ENCODE measurements around the gene SOHLH1.

The SOHLH1 gene

GRCh38 chr9:135665795-135666189 lies 33.5 kb downstream of the SOHLH1 start:
- POLR2A ChIA-PET = no interaction called here

GRCh38 chr9:135664801-135665794 lies 34.2 kb downstream of the SOHLH1 start:
- ChIA-PET CTCF (no interaction called here), POLR2A (no interaction called here)
- TF ChIP-seq ARNT (IDR thresholded peaks at IDR 0.05) (no peak), NFRKB (IDR thresholded peaks at IDR 0.05) (no peak), FOXM1 (IDR thresholded peaks at IDR 0.05; ENCODE audit: borderline replicate concordance) (no peak), LEF1 (IDR thresholded peaks at IDR 0.05; ENCODE audit: borderline replicate concordance) (no peak), ELF4 (IDR thresholded peaks at IDR 0.05) (no peak), PKNOX1 (IDR thresholded peaks at IDR 0.05) (no peak), FOXK2 (IDR thresholded peaks at IDR 0.05) (no peak), SUZ12 (IDR thresholded peaks at IDR 0.05) (no peak), TARDBP (IDR thresholded peaks at IDR 0.05) (no peak), FOXA1 (IDR thresholded peaks at IDR 0.05) (no peak), L3MBTL2 (conservative IDR thresholded peaks at IDR 0.05) (no peak), HDGF (IDR thresholded peaks at IDR 0.05; ENCODE audit: borderline replicate concordance) (no peak)
- no peak for DNase-seq (ENCODE audit: extremely low spot score)

More at GRCh38 chr9:135665795-135666189, 33.5 kb downstream of the SOHLH1 start:
- no peak for DNase-seq (ENCODE audit: extremely low spot score)
- no peak for TF ChIP-seq SP1 (IDR thresholded peaks at IDR 0.05)
- TF ChIP-seq LEF1 (IDR thresholded peaks at IDR 0.05; ENCODE audit: borderline replicate concordance) = no peak
- no peak for TF ChIP-seq ELF4 (IDR thresholded peaks at IDR 0.05)
- TF ChIP-seq ARNT (IDR thresholded peaks at IDR 0.05) = no peak
- no peak for TF ChIP-seq FOXA1 (IDR thresholded peaks at IDR 0.05)
- TF ChIP-seq ZNF384 (IDR thresholded peaks at IDR 0.05) = no peak
- TF ChIP-seq CTBP1 (IDR thresholded peaks at IDR 0.05; ENCODE audit: borderline replicate concordance) = no peak
- TF ChIP-seq SUZ12 (IDR thresholded peaks at IDR 0.05) = no peak
- TF ChIP-seq FOXM1 (IDR thresholded peaks at IDR 0.05; ENCODE audit: borderline replicate concordance) = no peak
- no peak for TF ChIP-seq L3MBTL2 (conservative IDR thresholded peaks at IDR 0.05)
- TF ChIP-seq PKNOX1 (IDR thresholded peaks at IDR 0.05) = no peak
- CTCF ChIA-PET = no interaction called here

- TF ChIP-seq ZNF384 (IDR thresholded peaks at IDR 0.05) (no peak), BHLHE40 (IDR thresholded peaks at IDR 0.05; ENCODE audit: borderline replicate concordance) (no peak), CTBP1 (IDR thresholded peaks at IDR 0.05; ENCODE audit: borderline replicate concordance) (no peak), NFRKB (IDR thresholded peaks at IDR 0.05) (no peak), ELF4 (IDR thresholded peaks at IDR 0.05) (no peak), L3MBTL2 (conservative IDR thresholded peaks at IDR 0.05) (no peak), SUZ12 (IDR thresholded peaks at IDR 0.05) (no peak), FOXK2 (IDR thresholded peaks at IDR 0.05) (no peak), TARDBP (IDR thresholded peaks at IDR 0.05) (no peak), FOXA1 (IDR thresholded peaks at IDR 0.05) (no peak), PKNOX1 (IDR thresholded peaks at IDR 0.05) (no peak)
- ChIA-PET POLR2A (no interaction called here), CTCF (no interaction called here)
- DNase-seq (ENCODE audit: extremely low spot score) = no peak
Observed at GRCh38 chr9:135664266-135664665, 35.0 kb downstream of the SOHLH1 start.

GRCh38 chr9:135663857-135664256 lies 35.4 kb downstream of the SOHLH1 start:
- no peak for DNase-seq (ENCODE audit: extremely low spot score)
- POLR2A ChIA-PET = no interaction called here
- CTCF ChIA-PET = no interaction called here
- TF ChIP-seq CTBP1 (IDR thresholded peaks at IDR 0.05; ENCODE audit: borderline replicate concordance) (no peak), FOXM1 (IDR thresholded peaks at IDR 0.05; ENCODE audit: borderline replicate concordance) (no peak), BHLHE40 (IDR thresholded peaks at IDR 0.05; ENCODE audit: borderline replicate concordance) (no peak), ZNF384 (IDR thresholded peaks at IDR 0.05) (no peak), ELF4 (IDR thresholded peaks at IDR 0.05) (no peak), HDGF (IDR thresholded peaks at IDR 0.05; ENCODE audit: borderline replicate concordance) (no peak), TARDBP (IDR thresholded peaks at IDR 0.05) (no peak), FOXK2 (IDR thresholded peaks at IDR 0.05) (no peak), PKNOX1 (IDR thresholded peaks at IDR 0.05) (no peak), SP1 (IDR thresholded peaks at IDR 0.05) (no peak), LEF1 (IDR thresholded peaks at IDR 0.05; ENCODE audit: borderline replicate concordance) (no peak), NFRKB (IDR thresholded peaks at IDR 0.05) (no peak), ARNT (IDR thresholded peaks at IDR 0.05) (no peak), FOXA1 (IDR thresholded peaks at IDR 0.05) (no peak), SUZ12 (IDR thresholded peaks at IDR 0.05) (no peak), L3MBTL2 (conservative IDR thresholded peaks at IDR 0.05) (no peak)

GRCh38 chr9:135663451-135663770 lies 35.9 kb downstream of the SOHLH1 start:
- ChIA-PET POLR2A (no interaction called here), CTCF (no interaction called here)
- DNase-seq (ENCODE audit: extremely low spot score) = no peak
- TF ChIP-seq LEF1 (IDR thresholded peaks at IDR 0.05; ENCODE audit: borderline replicate concordance) (no peak), ELF4 (IDR thresholded peaks at IDR 0.05) (no peak), ZNF384 (IDR thresholded peaks at IDR 0.05) (no peak), SP1 (IDR thresholded peaks at IDR 0.05) (no peak), FOXA1 (IDR thresholded peaks at IDR 0.05) (no peak), L3MBTL2 (conservative IDR thresholded peaks at IDR 0.05) (no peak), NFRKB (IDR thresholded peaks at IDR 0.05) (no peak)

All from HEK293T (cell line).